GM21576 (cell line): ENCODE results near the gene IGFBPL1.

Source experiments
- ATAC-seq: cut with Tn5 transposase; IDR thresholded peaks from one replicate; pipeline ENCODE4 v1.9.1; 2021; ENCODE audit warnings: mild to moderate bottlenecking, moderate library complexity; ENCODE audit not compliant: unreplicated experiment

The IGFBPL1 gene

DNA sequence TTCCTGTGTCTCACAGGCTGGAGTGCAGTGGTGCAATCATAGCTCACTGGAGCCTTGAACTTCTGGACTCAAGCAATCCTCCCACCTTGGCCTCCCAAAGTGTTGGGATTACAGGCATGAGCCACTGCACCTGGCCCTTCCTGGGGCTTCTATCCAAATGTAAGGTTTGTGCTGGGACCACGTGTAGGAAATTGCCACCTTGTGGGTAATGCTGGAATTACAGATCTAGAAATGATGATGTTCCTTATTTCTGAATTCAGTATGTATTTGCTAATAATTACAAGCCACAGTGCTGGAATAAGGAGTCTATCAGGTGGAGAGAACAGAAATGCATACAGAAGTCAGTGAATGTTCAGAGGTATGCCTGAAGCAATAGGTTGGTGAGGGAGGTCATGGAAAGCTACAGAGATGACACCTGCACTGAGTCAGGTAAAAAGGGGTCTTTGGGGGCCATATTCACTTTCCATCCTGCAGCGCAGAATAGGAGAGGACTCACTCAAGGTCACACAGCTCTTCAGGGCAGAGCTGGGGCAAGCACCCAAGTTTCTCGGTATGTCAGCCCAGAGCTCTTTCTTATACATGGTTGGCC is 8.8 kb upstream of the IGFBPL1 start:
- no peak for ATAC-seq

DNA sequence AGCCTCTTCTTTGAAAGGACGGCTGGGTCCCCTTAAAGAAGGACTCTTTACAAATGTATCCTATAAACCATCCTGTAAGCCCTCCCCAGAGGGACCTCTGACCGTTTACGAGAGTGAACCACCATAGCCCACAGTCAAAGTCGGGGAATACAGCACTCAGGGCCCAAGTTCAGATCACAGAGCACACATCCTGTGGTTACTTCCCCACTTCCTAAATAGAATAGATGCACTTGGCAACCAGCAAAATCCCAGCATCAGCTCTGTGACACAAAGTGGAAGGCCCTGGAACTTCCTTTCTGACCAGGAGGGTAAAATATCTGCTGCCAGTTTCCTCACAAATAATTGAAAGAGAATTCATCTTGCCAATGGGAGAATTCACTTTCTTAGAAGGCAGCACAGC is 6.9 kb upstream of the IGFBPL1 start:
- ATAC-seq: no peak

DNA sequence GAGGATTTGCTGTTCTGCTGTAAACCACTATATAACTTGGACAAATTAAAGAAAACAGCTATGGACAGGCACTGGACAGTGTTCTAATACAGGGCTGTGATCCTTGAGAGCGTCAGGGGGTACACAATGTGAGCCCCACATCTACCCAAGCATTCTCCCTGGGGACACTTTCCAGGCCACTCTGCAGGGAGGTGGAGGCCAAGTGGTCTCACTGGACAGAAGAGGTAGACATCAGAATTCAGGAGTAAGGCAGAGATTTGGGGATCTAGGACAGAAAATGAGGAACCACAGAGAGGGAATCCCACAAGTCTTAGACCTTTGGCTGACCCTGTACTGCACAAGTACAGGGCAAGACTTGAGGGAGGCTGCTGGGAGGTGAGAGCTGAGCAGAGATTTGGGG is 3.8 kb upstream of the IGFBPL1 start:
- no peak for ATAC-seq

DNA sequence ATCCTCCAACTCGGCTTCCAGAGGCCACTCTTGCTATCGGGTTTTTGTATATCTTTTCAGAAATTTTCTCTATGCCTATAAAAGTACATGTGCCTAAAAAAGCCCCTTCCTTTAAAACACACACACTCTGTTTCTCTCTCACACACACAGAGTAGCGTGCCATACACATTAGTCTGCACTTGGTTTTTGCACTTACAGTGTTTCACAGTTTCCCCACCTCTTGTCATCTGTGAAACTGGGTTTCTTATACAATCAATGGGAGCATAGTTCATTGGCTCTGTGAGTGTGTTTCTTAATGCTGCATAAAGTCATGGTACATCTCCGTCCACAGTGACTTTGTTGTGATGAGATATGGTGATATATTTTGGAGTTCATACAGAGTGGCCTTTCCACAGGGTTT is 664 bp upstream of the IGFBPL1 start:
- no peak for ATAC-seq

DNA sequence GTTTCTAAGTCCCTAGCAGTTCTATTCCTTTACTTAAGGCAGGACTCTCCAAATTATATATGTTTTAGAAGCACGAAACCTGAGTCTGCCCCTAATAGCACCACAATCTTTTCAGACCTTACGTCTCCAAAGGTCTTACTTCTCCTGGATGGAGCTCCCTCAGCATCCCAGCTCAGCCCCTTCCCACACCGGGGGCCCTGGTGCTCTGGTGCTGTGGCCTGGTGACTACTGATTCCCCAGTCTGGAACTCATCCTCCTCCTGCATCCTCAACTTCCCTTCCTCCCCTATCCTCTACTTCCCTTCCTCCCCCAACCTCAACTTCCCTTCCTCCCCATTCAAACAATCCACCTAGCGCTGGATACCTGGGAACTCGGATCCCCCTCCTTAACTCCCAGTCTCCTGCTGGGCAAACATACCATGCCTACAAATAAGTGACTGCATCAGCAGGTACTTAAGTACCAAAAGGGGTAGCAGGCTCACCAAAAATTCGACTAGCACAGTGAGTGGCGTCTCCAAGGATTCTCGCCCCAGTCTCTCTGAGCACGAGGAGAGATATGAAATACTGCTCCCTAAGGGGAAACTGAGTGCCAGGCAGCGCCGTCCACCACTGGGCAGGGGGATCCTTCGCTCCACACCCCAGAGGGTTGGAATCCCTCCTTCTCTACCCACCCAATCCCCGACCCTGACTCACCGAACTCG is 831 bp downstream of the IGFBPL1 start:
- ATAC-seq: no peak

DNA sequence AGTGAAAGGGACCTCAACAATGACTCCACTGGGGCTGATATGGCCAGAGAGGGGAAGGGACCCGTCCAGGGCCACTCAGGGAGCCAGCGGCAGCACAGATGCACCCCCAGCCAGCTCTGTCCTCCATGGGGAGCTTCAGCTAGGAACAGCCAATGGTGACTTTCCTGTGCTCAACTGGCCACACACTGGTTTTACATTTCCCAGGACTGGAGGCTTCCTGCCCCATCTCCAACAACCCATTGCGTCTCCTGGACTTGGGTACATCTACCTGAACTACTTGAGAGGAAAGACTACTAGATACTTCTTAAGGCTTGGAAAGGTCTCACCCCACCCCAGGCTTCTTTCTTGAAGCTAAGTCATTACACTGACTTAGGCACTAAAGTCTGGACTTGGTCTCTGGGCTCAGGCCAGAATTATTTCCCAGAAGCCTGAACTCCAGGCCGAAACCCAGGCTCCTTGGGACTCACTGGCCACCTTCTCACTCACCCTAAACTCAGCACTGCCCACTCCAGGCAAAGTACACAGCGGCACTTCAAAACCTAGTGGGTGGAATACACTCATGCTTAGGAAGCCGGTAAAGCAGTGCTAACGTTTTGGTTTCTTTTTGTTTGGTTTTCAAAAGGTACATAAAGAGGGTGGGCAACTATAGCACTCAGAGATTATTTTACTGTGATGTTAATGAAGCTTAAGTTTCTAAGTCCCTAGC is 1.5 kb downstream of the IGFBPL1 start:
- no peak for ATAC-seq

DNA sequence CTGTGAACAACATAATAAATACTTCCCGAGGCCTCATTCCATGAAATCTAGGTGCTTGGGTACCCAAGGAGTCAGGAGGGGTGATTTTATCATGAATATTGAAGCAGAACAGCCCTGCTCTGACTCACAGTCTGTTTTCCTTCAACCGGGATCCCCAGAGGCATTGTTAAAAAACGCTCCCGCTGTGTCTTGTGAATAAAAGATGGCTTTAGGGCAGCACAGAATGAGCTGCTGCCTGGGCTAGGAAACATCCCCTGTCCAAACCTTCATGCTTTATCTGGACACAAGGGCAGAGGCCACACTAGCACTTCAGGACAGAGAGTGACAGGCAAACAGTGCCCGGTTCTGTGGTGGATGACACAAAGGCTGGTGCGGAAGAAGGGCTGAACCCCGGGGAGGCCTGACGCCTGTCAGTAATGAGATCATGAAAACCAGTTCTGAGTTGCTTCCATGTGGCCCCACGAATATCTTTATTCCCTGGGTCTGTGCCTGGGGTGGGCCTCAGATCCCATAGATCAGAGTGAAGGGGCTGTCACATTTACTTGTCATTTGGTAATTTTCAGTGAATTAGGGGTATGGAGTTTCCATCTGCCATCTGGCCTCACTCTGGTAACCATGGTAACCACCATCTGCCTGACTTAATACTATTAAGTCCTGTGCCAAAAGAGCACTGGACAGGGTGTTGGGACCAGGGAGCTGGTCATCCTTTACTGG is 2.6 kb downstream of the IGFBPL1 start:
- no peak for ATAC-seq

DNA sequence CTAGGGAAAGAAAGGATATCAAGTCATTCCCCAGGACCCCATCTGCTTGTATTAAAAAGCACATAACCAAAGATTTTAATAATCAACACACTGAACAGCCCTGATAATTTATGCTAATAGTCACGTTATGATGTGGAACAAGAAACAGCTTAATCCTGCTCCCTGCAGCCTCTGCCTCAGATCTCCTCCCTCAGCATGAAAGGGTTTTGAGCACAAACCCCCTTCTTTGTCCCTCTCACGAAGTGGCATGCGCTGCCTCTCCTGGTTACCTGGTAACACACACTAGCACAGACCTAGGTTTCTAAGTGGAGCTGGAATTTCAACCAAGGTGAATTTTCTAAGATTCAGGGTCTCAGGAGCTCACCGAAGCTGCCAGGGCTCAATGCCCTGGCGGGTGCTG is 5.1 kb downstream of the IGFBPL1 start:
- no peak for ATAC-seq

DNA sequence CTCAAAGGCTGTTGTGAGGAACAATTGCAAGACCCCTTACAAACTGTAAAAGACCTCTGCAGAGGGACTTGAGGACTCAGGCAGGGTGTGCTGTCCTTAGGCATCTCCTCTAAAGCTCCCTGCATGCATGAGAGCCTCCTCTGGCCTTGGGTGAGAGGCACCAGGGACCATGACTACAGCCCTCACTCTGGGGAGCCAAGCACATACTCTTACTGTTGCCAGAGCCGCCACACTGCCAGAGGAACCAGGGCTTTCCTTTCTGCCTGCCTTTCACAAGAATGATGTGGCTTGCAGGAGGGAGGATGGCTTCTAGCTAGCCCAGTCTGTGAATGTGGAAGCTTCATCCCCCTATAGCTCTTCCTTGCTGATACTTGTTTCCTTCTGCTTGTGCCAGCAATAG is 5.9 kb downstream of the IGFBPL1 start:
- no peak for ATAC-seq

DNA sequence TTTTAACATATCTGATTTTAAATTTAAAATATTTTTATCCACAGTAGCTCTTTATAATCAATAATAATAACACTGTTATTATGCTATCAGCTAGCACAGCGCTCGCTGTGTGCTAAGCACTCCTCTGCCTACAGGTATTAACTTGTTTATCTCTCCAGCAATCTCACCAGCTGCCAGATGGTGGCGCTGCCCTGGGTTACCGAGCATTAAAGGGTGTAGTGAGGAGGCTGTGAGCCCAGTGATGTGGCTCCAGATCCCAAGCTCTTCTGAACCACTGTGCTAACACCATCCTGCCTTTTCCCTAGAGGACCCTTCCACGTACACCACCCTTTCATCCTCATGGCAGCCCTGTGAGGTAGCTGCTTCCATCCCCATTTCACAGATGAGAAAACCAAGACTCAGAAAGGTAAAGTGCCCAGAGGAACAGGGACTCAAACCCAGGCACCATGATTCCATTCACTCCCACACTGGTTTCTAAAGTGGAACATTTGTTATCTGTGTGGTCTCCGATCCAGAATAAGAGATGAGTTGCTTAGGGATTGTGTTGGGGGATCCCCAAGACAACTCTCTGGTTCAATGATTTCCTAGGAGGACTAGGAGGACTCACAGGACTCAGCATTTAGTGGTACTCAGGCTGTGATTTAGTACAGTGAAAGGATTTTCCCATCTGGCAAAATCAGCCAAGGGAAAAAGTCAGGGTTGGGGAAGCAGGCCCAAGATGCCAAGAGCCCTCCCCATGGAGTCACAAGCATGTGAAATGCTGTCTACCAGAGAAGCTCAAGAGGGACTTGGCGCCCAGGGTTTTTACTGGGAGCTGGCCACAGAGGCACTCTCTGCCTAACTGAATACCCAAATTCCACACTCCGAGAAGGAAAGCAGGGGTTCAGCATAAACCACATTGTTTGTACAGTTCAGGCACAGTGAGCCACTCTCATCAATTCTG is 7.0 kb downstream of the IGFBPL1 start:
- no peak for ATAC-seq

DNA sequence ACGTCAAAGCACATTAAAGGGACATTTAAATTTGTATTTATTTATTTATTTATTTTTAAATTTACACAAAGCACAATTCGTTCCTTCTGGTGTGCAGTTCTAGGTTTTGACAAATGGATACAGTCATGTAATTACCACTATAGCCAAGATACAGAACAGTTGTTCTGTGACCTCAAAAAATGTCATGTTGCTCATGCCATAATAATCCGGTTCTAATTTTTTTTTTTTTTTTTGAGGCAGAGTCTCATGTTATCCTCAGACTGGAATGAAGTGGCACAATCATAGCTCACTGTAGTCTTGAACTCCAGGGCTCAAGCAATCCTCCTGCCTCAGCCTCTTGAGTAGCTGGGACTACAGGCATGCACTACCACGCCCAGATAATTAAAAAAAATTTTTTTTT is 7.8 kb downstream of the IGFBPL1 start:
- no peak for ATAC-seq

DNA sequence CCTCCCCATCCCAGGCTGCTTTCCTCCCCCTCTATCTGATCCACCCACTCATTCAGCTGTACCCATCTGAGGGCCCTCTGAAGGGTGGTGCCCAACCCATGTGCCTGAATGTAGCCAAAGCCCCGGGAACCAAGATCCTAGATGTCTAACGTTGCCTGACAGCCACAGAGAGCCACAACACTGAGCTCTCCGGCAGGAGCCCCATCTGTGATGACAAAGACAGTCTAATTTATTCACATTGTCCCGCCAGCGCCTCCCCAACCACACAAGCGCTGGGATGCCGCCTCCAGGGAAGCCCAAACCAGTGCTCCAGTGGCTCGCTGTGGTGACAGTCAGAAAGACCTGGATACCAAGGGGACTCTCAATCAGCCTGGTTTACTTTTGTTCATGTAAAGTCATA is 8.4 kb downstream of the IGFBPL1 start:
- ATAC-seq: no peak

DNA sequence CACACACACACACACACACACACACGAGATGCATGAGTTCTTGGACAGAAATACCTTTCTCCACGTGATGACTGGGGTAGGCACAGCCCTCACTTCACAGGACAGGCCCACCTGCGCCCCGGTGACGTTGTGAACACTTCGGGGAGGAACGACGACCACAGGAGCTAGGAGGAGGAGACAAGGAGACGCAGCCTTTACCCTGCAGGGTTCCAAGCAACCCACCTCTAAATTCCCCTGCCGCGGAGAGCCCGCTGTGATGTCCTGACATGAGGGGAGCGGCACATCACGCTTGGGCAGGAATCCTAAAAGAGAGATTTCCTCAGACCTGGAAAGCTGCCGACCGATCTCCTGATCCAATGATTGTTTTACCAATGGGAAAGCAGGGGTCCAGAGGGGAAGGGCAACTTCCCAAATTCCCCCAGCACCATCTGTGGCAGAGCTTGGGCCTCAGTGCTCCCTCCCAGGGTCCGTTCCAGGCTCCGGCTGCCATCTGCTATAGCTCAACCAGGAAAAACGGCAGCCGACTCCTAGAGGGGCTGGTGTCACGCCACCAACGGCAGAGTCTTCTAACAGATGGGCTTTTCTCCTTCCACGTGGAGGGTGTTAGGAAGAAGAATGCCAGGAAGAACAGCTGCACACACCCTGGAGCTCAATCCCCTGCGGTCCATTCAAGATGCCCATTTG is 10.1 kb downstream of the IGFBPL1 start:
- ATAC-seq: no peak

DNA sequence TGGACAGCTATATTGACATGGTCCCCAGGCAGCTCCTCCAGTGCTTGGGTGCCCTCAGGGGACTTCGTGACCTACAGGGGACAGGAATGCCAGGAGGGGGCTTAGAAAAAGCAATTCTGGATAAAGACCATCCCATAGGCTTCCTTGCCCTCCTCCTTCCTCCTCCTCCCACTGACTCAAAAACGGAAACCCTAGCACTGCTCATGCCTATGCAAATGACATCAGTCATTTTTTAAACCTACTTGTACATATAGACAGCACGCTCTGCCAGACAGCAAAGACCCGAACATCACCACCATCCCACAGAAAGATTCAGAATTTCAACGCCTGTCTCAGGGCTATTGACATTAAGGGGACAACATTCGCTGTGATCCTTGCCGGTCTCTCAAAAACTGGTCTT is 11.0 kb downstream of the IGFBPL1 start:
- no peak for ATAC-seq

DNA sequence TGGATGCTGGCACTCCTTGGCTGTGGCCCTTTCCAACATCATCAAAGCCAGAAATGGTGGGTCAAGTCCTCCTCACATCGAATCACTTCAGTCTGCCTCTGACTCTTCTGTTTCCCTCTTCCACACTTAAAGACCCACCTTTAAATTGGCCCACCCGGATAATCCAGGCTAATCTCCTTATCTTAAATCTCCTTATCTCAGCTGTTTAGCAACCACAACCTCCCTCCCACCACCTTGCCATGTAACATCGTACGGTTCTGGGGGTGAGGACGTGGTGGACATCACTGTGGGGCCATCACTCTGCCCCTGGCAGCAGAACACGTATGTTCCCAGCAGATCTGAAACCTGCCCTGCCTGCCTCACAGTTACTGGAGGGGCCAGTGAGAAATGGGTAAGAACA is 11.5 kb downstream of the IGFBPL1 start:
- ATAC-seq: no peak

DNA sequence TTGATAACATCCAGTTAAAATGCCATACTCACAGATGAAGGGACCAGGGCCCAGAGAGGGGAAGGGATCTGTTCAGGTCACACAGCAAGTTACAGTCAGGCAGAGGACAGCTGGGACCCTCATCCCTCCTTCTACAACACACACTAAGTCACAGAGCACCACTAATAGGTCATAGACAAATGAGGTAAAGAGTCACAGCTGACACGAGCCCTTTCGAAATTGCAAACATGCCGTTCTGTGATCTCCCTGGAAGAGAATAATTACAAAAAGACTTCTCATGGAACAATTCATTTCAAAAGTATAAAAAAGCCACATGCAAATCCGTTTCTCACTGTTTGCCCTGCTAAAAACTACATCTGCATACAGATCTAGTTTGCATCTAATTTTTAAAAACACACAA is 15.5 kb downstream of the IGFBPL1 start:
- no peak for ATAC-seq

DNA sequence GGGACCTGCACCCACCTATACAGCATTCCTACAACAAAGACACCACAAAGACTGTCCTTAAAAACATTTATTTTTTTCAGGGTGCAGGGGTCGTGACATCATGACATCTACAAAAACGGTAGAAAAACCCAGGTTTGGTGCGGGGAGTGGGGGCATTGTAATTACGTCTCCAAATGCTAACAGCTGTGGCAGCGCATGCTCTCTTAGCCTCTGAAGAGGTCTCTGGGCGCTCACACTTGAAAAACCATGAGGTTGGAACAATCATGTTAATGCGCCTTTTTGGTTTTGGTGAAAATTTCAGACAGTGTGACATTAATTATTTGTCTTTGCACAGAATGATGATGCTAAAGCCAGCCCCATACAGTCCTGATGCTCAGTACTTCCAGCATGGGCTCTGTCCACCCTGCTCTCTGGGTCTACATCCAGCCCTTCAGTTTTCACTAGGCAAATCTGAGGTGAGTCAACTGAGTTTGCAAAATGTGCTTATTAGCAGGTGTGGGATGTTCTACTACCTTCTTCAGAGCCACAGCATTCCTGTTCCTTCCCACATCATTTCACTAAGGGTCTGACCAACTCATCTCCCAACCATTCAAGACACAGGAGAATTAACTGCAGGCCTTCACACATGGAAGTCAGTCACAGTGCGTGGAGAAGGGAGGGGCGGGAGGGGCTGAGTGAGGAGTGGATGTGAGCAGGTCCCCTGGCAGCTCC is 17.6 kb downstream of the IGFBPL1 start:
- no peak for ATAC-seq

DNA sequence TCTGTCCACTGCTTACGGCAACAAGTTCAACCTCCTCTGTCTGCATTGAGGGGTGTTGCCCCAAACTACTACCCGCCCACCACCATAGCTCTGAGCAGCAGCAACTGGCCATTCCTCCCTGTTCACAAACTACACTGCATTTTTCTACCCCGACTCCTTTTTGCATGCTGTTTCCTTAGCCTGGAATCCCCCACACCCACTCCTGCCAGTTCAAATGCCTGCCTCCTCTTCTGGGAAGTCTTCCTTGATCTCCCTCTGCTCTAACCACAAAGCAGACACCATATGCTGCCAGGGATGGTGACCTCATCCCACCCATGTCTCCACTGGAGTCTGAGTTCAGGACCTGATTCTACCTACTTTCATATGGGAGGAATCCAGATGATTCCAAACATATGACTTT is 18.5 kb downstream of the IGFBPL1 start:
- no peak for ATAC-seq

DNA sequence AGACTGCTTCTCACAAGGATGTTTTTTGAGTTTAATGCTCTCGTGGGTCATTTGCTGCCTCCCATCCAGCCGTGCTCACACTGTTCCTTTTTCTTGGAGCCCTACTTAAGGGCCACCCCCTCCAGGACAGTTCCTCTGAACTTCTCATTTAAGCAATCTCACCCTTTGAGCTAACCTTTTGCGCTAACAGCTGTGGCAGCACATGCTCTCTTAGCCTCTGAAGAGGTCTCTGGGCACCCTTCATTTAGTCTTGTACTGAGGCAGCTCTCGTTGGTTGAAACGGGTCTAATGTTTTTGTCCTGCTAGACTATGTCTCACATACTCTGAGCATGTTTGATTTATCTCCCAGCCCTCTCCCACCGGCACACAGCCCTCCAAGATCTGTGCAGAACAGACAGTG is 19.9 kb downstream of the IGFBPL1 start:
- no peak for ATAC-seq

DNA sequence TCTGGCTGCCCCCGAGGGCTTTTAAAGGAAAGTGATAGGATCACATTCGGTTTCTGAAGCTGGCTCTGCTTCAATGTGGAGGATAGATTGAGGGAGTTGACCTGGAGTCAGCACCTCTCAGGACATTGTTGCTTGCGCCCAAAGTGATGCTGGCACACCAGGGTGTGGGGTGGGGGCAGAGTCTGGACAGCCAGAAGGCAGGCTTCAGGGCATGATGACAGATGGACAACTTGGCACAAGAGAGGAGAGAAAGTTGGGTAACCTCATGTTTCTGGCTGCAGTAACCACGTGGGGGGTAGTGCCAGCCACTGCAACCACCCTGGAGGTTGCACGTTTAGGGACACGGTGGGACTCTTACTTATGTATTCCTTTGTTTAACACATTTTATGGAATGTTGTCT is 22.3 kb downstream of the IGFBPL1 start:
- ATAC-seq: no peak
